ENCODE data around the gene THSD7B. TPM values are rescaled to one million over a fixed set of nuclear protein-coding genes. Genes with fewer than 3 reads are reported as not detected.

THSD7B gene
- total and polyA plus RNA-seq, 10 donors = 0.02 to 0.17 (median 0.09) TPM; not detected in 7

- Histone ChIP-seq H3K4me1 (no peaks in the 10 kb centered on the region), H3K4me3 (no peak overlapping the region), H3K27ac (no peak overlapping the region), H3K9me3 (peaks cover 0 to 31% (median 22%) of the 10 kb centered on the region in 8 donors), H3K27me3 (replicated peaks in 1 of 7) (no peaks in the 10 kb centered on the region), H3K36me3 (no peaks in the 10 kb centered on the region)
- WGBS, 5 donors = 81 to 93% (median 88%) methylated on average over 3 of the region's 3 CpGs
- no peak for DNase-seq
- intact Hi-C loops (cut with DNase I; ENCODE audit: low total_unique reads) = no loop called here
- no peak for TF ChIP-seq POLR2A (IDR thresholded peaks at IDR 0.05)
- no peak for TF ChIP-seq CTCF (IDR thresholded peaks at IDR 0.05 in 8 of 11, conservative IDR thresholded peaks at IDR 0.05 in 3 of 11)
- no peak for TF ChIP-seq POLR2AphosphoS5 (IDR thresholded peaks at IDR 0.05)
These were observed 613.8 kb downstream of the THSD7B start for GRCh38 chr2:137379186-137379585.

GRCh38 chr2:137380610-137381009 lies 615.3 kb downstream of the THSD7B start:
- intact Hi-C loops (cut with DNase I; ENCODE audit: low total_unique reads) = no loop called here
- Histone ChIP-seq H3K27ac (no peak overlapping the region), H3K9me3 (peaks cover 0 to 42% (median 29%) of the 10 kb centered on the region in 8 donors), H3K4me3 (no peak overlapping the region), H3K4me1 (no peaks in the 10 kb centered on the region), H3K27me3 (replicated peaks in 1 of 7) (no peaks in the 10 kb centered on the region), H3K36me3 (no peaks in the 10 kb centered on the region)
- no peak for TF ChIP-seq POLR2AphosphoS5 (IDR thresholded peaks at IDR 0.05)
- TF ChIP-seq CTCF (IDR thresholded peaks at IDR 0.05 in 8 of 11, conservative IDR thresholded peaks at IDR 0.05 in 3 of 11) = no peak
- TF ChIP-seq POLR2A (IDR thresholded peaks at IDR 0.05) = no peak
- WGBS, 5 donors = 34 to 60% (median 57%) methylated on average over 3 to 4 of the region's 4 CpGs
- DNase-seq = no peak

- intact Hi-C loops (cut with DNase I; ENCODE audit: low total_unique reads) = no loop called here
- Histone ChIP-seq H3K27me3 (replicated peaks in 1 of 7) (no peaks in the 10 kb centered on the region), H3K4me1 (no peaks in the 10 kb centered on the region), H3K27ac (no peak overlapping the region), H3K4me3 (no peak overlapping the region), H3K36me3 (no peaks in the 10 kb centered on the region), H3K9me3 (peaks cover 0 to 42% (median 29%) of the 10 kb centered on the region in 8 donors)
- WGBS, 5 donors = 84 to 93% (median 88%) methylated on average over 8 of the region's 8 CpGs
- TF ChIP-seq POLR2AphosphoS5 (IDR thresholded peaks at IDR 0.05) (no peak), CTCF (IDR thresholded peaks at IDR 0.05 in 8 of 11, conservative IDR thresholded peaks at IDR 0.05 in 3 of 11) (no peak), POLR2A (IDR thresholded peaks at IDR 0.05) (no peak)
- DNase-seq = no peak
These were observed 616.4 kb downstream of the THSD7B start for GRCh38 chr2:137381731-137382130.

GRCh38 chr2:137383391-137383790 lies 618.0 kb downstream of the THSD7B start:
- TF ChIP-seq CTCF (IDR thresholded peaks at IDR 0.05 in 8 of 11, conservative IDR thresholded peaks at IDR 0.05 in 3 of 11) = no peak
- TF ChIP-seq POLR2A (IDR thresholded peaks at IDR 0.05) = no peak
- TF ChIP-seq POLR2AphosphoS5 (IDR thresholded peaks at IDR 0.05) = no peak
- H3K9me3 ChIP-seq = peaks cover 0 to 42% (median 29%) of the 10 kb centered on the region in 8 donors
- no peaks in the 10 kb centered on the region for H3K27me3 ChIP-seq (replicated peaks in 1 of 7)
- no peaks in the 10 kb centered on the region for H3K4me1 ChIP-seq
- intact Hi-C loops (cut with DNase I; ENCODE audit: low total_unique reads) = no loop called here
- DNase-seq = no peak
- H3K36me3 ChIP-seq = no peaks in the 10 kb centered on the region
- no peak overlapping the region for H3K4me3 ChIP-seq
- H3K27ac ChIP-seq = no peak overlapping the region
- WGBS, 5 donors = 86 to 98% (median 93%) methylated on average over 7 of the region's 7 CpGs

Data from spleen (tissue), 11 donors.